ENCODE data around the gene FUZ.
A peak's percentile ranks its signal among the peaks of the same experiment; 100 is the strongest.

Gene FUZ

GRCh38 chr19:49780861-49781260 lies 32.2 kb downstream of the FUZ start:
- no peak for DNase-seq (ENCODE audit: low read depth)

- DNase-seq (ENCODE audit: low read depth) = no peak
These were observed 33.1 kb downstream of the FUZ start for GRCh38 chr19:49779731-49780555.

GRCh38 chr19:49776371-49776764 lies 36.7 kb downstream of the FUZ start:
- no peak for DNase-seq (ENCODE audit: low read depth)

- no peak for DNase-seq (ENCODE audit: low read depth)
These were observed 37.2 kb downstream of the FUZ start for GRCh38 chr19:49775742-49776370.

- no peak for DNase-seq (ENCODE audit: low read depth)
These were observed 38.1 kb downstream of the FUZ start for GRCh38 chr19:49774969-49775368.

GRCh38 chr19:49773663-49774350 lies 39.3 kb downstream of the FUZ start:
- no peak for DNase-seq (ENCODE audit: low read depth)

- no peak for DNase-seq (ENCODE audit: low read depth)
These were observed 40.2 kb downstream of the FUZ start for GRCh38 chr19:49772850-49773432.

GRCh38 chr19:49771674-49772139 lies 41.4 kb downstream of the FUZ start:
- no peak for DNase-seq (ENCODE audit: low read depth)

DNA sequence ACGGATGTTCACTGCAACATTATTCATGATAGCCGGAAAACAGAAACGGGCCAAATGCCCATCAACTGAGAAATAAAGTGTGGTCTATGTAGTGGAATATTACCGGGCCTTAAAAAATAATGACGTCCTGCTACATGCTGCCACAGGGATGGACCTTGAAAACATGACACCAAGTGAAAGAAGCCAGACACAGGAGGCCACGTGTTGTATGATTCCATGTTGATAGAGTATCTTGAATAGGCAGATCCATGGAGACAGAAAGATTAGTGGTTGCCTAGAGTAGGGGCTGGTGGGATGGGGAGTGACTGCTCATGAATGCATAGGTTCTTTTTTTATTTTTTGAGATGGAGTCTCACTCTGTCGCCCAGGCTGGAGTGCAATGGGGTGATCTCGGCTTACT lies 42.6 kb downstream of the FUZ start:
- no peak for DNase-seq (ENCODE audit: low read depth)

DNA sequence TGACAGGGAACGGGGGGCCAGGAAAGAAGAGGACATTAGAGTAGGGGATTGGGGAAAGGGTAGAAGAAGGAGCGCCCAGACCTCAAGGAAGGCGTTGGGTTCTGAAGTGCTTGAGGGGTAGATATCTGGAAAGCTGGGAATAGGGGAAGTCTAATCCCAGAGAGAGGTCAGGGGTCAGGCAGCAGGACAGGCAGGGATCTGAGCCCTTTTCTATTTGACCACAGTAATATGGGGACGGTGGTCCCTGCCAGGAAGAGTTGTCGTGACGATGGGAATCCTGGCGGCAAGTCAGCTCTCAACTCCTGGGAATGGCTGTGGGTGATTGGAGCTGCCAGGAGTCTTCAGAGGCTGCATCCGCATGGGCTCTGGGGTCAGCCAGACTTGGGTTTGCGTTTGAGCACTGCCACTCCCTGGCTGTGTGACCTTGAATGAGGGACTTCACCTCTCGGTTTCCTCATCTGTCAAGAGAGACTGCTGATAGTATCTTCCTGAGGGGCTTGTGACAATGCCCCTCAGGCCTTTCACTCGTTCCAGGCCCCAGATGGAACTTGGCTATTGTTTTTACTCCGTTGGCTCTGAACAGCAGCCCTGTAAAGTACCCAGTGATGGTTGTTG lies 45.0 kb downstream of the FUZ start:
- DNase-seq (ENCODE audit: low read depth) = no peak

- DNase-seq (ENCODE audit: low read depth) = no peak
These were observed 45.7 kb downstream of the FUZ start for GRCh38 chr19:49767381-49767780.

DNA sequence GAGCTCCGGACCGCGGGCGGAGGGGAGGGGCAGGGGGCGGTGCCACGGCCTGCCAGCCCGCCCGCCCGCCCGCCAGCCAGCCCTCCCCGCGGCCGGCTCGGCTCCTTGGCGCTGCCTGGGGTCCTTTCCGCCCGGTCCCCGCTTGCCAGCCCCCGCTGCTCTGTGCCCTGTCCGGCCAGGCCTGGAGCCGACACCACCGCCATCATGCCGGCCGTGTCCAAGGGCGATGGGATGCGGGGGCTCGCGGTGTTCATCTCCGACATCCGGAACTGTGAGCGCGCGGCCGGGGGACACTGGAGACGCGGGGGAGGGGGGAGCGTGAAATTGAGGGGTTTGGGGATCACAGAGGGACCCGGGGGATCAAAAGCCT lies 46.2 kb downstream of the FUZ start, which contains the start of gene AP2A1:
Gene AP2A1 (plus strand): TSS at position 72 of the 370 bp plus-strand sequence. CDS start 133 bp downstream, at position 205.
- DNase-seq (ENCODE audit: low read depth) = peak; percentile 9

DNA sequence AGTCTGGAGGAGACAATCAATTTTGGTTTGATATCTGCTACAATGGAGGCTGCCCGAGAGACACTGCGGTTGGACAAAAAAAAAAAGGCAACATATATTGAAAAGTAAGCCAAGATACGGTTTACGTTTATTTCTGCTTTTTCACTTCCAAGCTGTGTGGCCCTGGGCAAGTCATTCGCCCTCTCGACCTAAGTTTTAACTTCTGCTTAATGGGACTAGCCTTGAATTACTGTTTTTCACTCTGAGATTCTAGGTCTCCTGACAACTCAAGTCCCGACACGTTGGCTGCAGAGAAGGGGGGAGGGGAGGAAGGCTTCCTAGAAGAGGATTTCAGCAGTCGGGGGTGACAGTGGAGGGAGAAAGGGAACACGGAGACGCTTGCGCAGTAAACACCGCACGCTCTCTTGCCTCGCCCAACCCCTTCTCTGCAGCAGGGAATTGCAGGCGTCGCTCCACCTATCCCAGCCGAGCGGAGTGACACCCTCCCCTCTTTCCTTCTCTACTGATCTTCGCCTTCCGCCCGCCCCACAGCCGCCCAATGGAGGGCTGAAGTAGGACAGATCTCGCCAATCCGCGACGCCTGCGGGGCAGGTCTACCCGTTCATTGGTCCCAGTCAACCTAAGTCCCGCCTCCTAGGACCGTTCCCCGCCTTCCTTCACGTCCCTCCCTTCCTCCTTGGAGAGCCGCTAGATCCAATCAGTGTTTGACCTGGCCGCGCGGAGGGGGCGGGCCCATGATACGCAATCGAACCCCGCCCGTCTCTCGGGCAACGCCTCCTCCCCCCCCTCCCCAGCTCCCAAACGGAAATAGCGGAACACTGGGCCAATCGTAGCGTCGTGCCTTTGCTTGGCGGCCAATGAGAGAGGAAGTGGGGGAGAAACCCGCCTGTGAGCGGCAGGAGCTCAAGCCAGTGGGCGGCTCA lies 46.8 kb downstream of the FUZ start:
- DNase-seq (ENCODE audit: low read depth) = peak; percentile 97

- no peak for DNase-seq (ENCODE audit: low read depth)
These were observed 48.8 kb downstream of the FUZ start for GRCh38 chr19:49764341-49764740.

DNA sequence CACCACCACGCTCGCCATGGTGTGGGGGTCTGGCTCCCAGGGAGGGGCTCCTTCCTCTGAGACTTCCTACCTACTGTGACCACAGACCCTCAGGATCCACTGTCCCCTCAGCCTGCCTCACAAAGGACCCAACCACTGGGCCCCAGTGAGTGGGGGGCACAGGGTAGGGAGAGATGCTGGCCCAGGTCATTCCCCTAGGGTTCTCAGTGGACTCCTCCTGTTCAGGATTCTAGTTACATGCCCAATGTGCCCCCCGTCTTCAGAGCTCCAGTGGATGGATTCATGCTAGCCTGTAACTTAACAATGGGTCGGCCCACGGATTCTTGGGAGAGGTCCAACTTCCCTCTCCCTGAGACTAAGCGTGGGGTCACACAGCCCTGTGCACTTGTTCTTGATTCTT lies 49.9 kb downstream of the FUZ start, which contains the start of gene TSKS:
Gene TSKS (minus strand): TSS at position 77 of the 400 bp plus-strand sequence. CDS start 59 bp downstream, at position 18.
- no peak for DNase-seq (ENCODE audit: low read depth)

DNA sequence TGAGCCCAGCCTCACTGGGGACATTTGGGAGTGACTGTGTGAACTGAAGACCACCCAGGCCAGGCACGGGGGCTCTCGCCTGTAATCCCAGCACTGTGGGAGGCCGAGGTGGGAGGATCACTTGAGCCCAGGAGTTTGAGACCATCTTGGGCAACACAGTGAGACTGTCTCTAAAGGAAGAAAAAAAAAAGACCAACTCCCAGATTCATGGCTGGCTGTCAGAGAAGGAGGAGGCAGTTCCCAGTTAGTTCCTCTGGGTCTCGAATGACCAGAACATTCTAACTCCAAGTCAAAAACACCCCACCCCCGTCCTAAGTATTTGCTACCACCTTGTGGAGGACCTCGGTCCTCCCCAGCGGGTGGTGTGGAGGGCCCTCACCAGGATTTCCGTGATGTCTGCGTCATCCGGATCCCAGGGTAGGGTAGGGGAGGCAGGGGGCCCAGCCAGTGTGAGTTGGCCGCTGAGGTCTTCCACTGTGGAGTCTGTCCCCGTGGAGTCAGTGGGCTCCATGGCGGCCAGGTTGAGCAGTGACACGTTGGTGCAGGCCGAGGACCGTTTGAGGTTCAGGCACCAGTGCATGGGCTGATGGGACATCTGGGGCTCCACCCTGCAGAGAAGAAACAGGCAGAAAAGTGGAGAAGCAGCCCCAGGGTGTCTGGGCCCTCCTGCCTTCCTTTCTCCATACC lies 51.3 kb downstream of the FUZ start:
- no peak for DNase-seq (ENCODE audit: low read depth)

DNA sequence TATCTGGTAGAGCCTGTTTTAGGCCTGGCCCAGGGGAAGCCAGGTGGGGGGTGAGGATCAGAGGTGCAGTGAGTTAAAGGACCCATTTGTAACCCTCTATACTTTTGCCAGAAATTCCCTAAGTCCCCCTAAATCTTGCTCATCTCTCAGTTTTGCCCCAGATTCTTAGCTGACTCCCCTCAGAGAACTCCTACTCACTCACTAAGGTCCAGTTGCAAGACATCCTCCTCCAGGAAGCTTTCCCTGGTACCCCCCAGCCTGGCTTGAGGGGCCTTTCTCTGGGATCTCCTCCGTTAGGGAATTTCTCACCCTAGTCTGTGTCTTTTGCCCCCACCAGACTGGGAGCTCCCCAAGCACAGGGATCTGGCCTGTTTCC lies 51.9 kb downstream of the FUZ start:
- no peak for DNase-seq (ENCODE audit: low read depth)

DNA sequence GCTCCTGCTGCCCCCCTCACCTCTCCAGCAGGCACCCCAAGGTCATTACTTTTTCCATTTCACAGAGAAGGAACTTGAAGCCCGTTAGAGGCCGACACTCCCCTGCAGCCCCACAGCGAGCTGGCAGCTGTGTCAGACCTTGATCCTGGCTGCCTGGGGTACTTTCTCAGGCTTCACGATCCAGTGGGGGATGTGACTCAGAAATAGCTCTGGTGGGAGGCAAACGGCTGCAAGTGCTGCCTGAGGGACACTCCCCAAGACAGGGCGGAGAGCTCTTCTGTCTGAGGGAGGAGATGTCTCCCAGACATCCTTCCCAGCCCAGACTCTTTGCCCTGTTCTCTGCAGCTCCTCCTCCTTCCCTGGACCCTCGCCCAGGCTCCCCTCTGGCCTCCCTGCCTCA lies 54.8 kb downstream of the FUZ start:
- DNase-seq (ENCODE audit: low read depth) = no peak

All from stimulated activated CD8-positive, alpha-beta memory T cell treated with anti-CD3 and anti-CD28 coated beads, Interleukin-7, amount 100 ng/mL, for 24 hours (primary cell).